ENCODE results near the gene SCN9A.

The SCN9A gene

GRCh38 chr2:166249318-166249717, 126.4 kb downstream of the SCN9A start:
- ATAC-seq (ENCODE audit: low read depth) (no peak), DNase-seq (ENCODE audit: low spot score) (no peak)
- no peaks in the 10 kb centered on the region for H3K27me3 ChIP-seq (ENCODE audit: insufficient read depth, poor library complexity, severe bottlenecking)
- no peaks in the 10 kb centered on the region for H3K9me3 ChIP-seq (ENCODE audit: severe bottlenecking)
- H3K4me3 ChIP-seq (ENCODE audit: severe bottlenecking), result no peak overlapping the region
- peaks cover 5% of the 10 kb centered on the region; the same call in 1 of the 2 replicates for H3K36me3 ChIP-seq (ENCODE audit: low read depth)
- no peak for TF ChIP-seq CTCF (IDR thresholded peaks at IDR 0.05; ENCODE audit: poor library complexity, severe bottlenecking)
- no peaks in the 10 kb centered on the region for H3K4me1 ChIP-seq (ENCODE audit: insufficient read depth, poor library complexity, severe bottlenecking)
- no peak overlapping the region for H3K27ac ChIP-seq (ENCODE audit: poor library complexity, severe bottlenecking)

- no peak for TF ChIP-seq CTCF (IDR thresholded peaks at IDR 0.05; ENCODE audit: poor library complexity, severe bottlenecking)
These were observed 128.8 kb downstream of the SCN9A start for GRCh38 chr2:166246901-166247300.

GRCh38 chr2:166242309-166242708, 133.4 kb downstream of the SCN9A start:
- no peaks in the 10 kb centered on the region for H3K27me3 ChIP-seq (ENCODE audit: insufficient read depth, poor library complexity, severe bottlenecking)
- no peak overlapping the region for H3K4me3 ChIP-seq (ENCODE audit: severe bottlenecking)
- H3K4me1 ChIP-seq (ENCODE audit: insufficient read depth, poor library complexity, severe bottlenecking), result peaks cover 14% of the 10 kb centered on the region
- H3K9me3 ChIP-seq (ENCODE audit: severe bottlenecking), result no peaks in the 10 kb centered on the region
- DNase-seq (ENCODE audit: low spot score) (no peak), ATAC-seq (ENCODE audit: low read depth) (no peak)
- no peaks in the 10 kb centered on the region for H3K36me3 ChIP-seq (ENCODE audit: low read depth)
- no peak for TF ChIP-seq CTCF (IDR thresholded peaks at IDR 0.05; ENCODE audit: poor library complexity, severe bottlenecking)
- H3K27ac ChIP-seq (ENCODE audit: poor library complexity, severe bottlenecking), result no peak overlapping the region

More at GRCh38 chr2:166246901-166247300, 128.8 kb downstream of the SCN9A start:
- no peak overlapping the region for H3K4me3 ChIP-seq (ENCODE audit: severe bottlenecking)
- H3K27ac ChIP-seq (ENCODE audit: poor library complexity, severe bottlenecking), result no peak overlapping the region
- no peaks in the 10 kb centered on the region for H3K27me3 ChIP-seq (ENCODE audit: insufficient read depth, poor library complexity, severe bottlenecking)
- DNase-seq (ENCODE audit: low spot score) (no peak), ATAC-seq (ENCODE audit: low read depth) (no peak)
- H3K36me3 ChIP-seq (ENCODE audit: low read depth), result no peaks in the 10 kb centered on the region
- H3K4me1 ChIP-seq (ENCODE audit: insufficient read depth, poor library complexity, severe bottlenecking), result no peaks in the 10 kb centered on the region
- H3K9me3 ChIP-seq (ENCODE audit: severe bottlenecking), result no peaks in the 10 kb centered on the region

- no peak for DNase-seq (ENCODE audit: low spot score)
- no peak for TF ChIP-seq CTCF (IDR thresholded peaks at IDR 0.05; ENCODE audit: poor library complexity, severe bottlenecking)
- Histone ChIP-seq H3K4me3 (ENCODE audit: severe bottlenecking) (no peak overlapping the region), H3K4me1 (ENCODE audit: insufficient read depth, poor library complexity, severe bottlenecking) (peaks cover 14% of the 10 kb centered on the region), H3K9me3 (ENCODE audit: severe bottlenecking) (no peaks in the 10 kb centered on the region), H3K36me3 (ENCODE audit: low read depth) (no peaks in the 10 kb centered on the region), H3K27me3 (ENCODE audit: insufficient read depth, poor library complexity, severe bottlenecking) (no peaks in the 10 kb centered on the region), H3K27ac (ENCODE audit: poor library complexity, severe bottlenecking) (peak overlapping the region; percentile 50)
- no peak for ATAC-seq (ENCODE audit: low read depth)
These were observed 135.1 kb downstream of the SCN9A start for GRCh38 chr2:166240387-166241313.

- H3K27me3 ChIP-seq (ENCODE audit: insufficient read depth, poor library complexity, severe bottlenecking), result no peaks in the 10 kb centered on the region
- no peak overlapping the region for H3K4me3 ChIP-seq (ENCODE audit: severe bottlenecking)
- TF ChIP-seq CTCF (IDR thresholded peaks at IDR 0.05; ENCODE audit: poor library complexity, severe bottlenecking), result no peak
- ATAC-seq (ENCODE audit: low read depth), result peak; percentile 99
- peak; percentile 54 for DNase-seq (ENCODE audit: low spot score)
- H3K4me1 ChIP-seq (ENCODE audit: insufficient read depth, poor library complexity, severe bottlenecking), result peaks cover 16% of the 10 kb centered on the region
- H3K9me3 ChIP-seq (ENCODE audit: severe bottlenecking), result no peaks in the 10 kb centered on the region
- H3K36me3 ChIP-seq (ENCODE audit: low read depth), result no peaks in the 10 kb centered on the region
- peak overlapping the region; percentile 50 for H3K27ac ChIP-seq (ENCODE audit: poor library complexity, severe bottlenecking)
These were observed 136.2 kb downstream of the SCN9A start for GRCh38 chr2:166239548-166239947.

Data from RWPE2 (cell line).